SH-SY5Y (cell line): ENCODE data around the gene THBD.

Source experiments
- GATA2 ChIP-seq: IDR thresholded peaks from 2 replicates; pipeline ENCODE4 v1.6.1; 2011; ENCODE audit warnings: mild to moderate bottlenecking, low read depth, low read length
- GATA3 ChIP-seq: IDR thresholded peaks from 2 replicates; pipeline ENCODE4 v1.6.1; 2011; ENCODE audit warnings: low read depth, mild to moderate bottlenecking, low read length, moderate library complexity

GRCh38 chr20:23035731-23036130 is 13.7 kb downstream of the THBD start:
- TF ChIP-seq GATA2, result no peak
- no peak for TF ChIP-seq GATA3
